ENCODE data around the gene APOC4. TPM values are rescaled to one million over a fixed set of nuclear protein-coding genes. Genes with fewer than 3 reads are reported as not detected.
"Not testable (repeated sequence)": the region's sequence is repeated elsewhere in the genome, so short reads cannot be mapped to it uniquely, and the experiment has no call there.

APOC4 gene
- total RNA-seq, 4 donors from 2014 or later, result not detected

DNA sequence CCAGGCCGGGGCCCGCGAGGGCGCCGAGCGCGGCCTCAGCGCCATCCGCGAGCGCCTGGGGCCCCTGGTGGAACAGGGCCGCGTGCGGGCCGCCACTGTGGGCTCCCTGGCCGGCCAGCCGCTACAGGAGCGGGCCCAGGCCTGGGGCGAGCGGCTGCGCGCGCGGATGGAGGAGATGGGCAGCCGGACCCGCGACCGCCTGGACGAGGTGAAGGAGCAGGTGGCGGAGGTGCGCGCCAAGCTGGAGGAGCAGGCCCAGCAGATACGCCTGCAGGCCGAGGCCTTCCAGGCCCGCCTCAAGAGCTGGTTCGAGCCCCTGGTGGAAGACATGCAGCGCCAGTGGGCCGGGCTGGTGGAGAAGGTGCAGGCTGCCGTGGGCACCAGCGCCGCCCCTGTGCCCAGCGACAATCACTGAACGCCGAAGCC, 33.2 kb upstream of the APOC4 start:
- TF ChIP-seq, protein P1, sequence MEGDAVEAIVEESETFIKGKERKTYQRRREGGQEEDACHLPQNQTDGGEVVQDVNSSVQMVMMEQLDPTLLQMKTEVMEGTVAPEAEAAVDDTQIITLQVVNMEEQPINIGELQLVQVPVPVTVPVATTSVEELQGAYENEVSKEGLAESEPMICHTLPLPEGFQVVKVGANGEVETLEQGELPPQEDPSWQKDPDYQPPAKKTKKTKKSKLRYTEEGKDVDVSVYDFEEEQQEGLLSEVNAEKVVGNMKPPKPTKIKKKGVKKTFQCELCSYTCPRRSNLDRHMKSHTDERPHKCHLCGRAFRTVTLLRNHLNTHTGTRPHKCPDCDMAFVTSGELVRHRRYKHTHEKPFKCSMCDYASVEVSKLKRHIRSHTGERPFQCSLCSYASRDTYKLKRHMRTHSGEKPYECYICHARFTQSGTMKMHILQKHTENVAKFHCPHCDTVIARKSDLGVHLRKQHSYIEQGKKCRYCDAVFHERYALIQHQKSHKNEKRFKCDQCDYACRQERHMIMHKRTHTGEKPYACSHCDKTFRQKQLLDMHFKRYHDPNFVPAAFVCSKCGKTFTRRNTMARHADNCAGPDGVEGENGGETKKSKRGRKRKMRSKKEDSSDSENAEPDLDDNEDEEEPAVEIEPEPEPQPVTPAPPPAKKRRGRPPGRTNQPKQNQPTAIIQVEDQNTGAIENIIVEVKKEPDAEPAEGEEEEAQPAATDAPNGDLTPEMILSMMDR (IDR thresholded peaks at IDR 0.05; ENCODE audit: low read depth), result no peak

DNA sequence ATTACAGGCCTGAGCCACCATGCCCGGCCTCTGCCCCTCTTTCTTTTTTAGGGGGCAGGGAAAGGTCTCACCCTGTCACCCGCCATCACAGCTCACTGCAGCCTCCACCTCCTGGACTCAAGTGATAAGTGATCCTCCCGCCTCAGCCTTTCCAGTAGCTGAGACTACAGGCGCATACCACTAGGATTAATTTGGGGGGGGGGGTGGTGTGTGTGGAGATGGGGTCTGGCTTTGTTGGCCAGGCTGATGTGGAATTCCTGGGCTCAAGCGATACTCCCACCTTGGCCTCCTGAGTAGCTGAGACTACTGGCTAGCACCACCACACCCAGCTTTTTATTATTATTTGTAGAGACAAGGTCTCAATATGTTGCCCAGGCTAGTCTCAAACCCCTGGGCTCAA, 32.3 kb upstream of the APOC4 start:
- TF ChIP-seq, protein P1 (IDR thresholded peaks at IDR 0.05; ENCODE audit: low read depth), result no peak

DNA sequence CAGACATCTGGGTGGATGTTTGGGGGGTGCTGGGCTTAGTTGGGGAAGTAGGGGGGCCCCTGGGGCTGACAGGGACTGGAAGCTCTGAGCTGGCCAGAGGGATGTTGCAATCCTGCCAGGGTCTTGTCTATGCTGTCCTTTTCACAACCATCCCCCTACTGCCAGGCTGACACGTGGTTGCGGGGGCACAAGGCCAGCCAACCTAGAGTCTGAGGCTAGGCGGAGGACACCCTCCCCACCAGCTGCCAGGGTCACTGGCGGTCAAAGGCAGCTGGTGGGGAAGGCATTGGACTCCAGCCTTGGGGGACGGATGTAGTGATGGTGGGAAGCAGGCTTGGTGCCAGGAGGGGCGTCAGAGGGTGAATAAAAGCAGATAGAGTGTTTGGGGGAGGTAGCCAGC, 29.2 kb upstream of the APOC4 start:
- TF ChIP-seq, protein P1 (IDR thresholded peaks at IDR 0.05; ENCODE audit: low read depth), result no peak

DNA sequence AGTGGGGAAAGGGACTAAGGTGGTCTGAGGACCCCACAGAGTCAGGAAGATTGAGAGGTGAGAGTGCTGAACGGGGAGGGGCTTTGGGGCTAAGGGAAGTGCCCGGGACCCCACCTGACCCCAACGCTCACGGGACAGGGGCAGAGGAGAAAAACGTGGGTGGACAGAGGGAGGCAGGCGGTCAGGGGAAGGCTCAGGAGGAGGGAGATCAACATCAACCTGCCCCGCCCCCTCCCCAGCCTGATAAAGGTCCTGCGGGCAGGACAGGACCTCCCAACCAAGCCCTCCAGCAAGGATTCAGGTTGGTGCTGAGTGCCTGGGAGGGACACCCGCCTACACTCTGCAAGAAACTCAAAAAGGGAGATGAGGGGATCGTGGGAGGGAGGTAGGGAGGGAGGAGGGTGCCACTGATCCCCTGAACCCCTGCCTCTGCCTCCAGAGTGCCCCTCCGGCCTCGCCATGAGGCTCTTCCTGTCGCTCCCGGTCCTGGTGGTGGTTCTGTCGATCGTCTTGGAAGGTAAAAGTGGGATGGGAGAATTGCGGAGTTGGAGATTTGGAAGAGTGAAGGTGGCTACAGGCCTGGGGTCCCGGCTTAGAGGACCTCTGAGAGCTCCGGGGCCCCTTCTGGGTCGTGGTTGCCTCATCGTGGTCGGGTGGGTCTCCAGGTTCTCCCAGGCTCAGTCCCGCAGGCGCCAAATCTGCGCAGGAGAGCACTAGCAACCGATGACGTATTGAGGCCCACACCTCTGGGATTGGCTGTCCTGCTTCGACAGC, 27.4 kb upstream of the APOC4 start, which contains the start of gene APOC1:
Gene APOC1, plus strand, starts transcription at position 176 of the 774 bp plus-strand sequence. Its CDS starts 284 bp downstream, at position 460.
- TF ChIP-seq, protein P1 (IDR thresholded peaks at IDR 0.05; ENCODE audit: low read depth), result not testable (repeated sequence)

DNA sequence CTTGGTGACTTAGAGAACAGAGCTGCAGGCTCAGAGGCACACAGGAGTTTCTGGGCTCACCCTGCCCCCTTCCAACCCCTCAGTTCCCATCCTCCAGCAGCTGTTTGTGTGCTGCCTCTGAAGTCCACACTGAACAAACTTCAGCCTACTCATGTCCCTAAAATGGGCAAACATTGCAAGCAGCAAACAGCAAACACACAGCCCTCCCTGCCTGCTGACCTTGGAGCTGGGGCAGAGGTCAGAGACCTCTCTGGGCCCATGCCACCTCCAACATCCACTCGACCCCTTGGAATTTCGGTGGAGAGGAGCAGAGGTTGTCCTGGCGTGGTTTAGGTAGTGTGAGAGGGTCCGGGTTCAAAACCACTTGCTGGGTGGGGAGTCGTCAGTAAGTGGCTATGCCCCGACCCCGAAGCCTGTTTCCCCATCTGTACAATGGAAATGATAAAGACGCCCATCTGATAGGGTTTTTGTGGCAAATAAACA, 17.8 kb upstream of the APOC4 start:
- TF ChIP-seq, protein P1 (IDR thresholded peaks at IDR 0.05; ENCODE audit: low read depth), result no peak

DNA sequence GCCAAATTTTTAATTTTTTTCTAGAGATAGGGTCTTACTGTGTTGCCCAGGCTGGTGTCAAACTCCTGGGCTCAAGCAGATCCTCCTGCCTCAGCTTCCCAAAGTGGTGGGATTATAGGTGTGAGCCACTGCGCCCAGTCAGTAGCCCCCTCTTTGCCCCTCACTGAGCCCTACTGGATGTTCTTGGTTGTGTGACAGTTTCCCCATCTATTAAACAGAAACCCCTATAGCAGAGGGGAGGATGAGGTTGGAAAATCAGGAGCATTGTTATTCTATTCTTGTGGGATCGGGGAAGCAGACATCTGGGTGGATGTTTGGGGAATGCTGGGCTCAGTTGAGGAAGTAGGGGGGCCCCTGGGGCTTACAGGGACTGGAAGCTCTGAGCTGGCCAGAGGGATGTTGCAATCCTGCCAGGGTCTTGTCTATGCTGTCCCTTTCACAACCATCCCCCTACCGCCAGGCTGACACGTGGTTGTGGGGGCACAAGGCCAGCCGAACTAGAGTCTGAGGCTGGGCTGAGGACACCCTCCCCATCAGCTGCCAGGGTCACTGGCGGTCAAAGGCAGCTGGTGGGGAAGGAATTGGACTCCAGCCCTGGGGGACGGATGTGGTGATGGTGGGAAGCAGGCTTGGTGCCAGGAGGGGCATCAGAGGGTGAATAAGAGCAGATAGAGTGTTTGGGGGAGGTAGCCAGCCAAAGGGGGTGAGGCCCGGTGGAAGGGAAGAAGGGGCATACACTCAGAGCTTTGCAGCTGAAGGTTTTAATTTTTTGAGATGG, 16.7 kb upstream of the APOC4 start:
- TF ChIP-seq, protein P1 (IDR thresholded peaks at IDR 0.05; ENCODE audit: low read depth), result no peak

DNA sequence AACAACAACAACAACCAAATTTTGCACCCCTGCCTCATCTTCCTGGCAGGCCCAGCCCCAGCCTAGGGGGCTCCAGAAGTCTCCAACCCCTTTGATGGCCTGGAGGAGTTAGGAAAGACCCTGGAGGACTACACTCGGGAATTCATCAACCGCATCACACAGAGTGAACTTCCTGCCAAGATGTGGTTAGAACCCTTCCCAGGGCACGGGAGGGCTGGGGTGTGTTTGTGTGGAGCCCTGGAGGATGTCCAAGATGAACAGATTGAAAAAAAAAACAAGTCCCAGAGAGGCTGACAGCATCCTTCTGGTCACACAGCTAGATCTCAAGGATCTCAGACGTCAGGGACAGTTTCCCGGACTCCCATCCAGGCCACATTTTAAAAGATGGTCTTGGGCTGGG, 14.3 kb upstream of the APOC4 start:
- TF ChIP-seq, protein P1 (IDR thresholded peaks at IDR 0.05; ENCODE audit: low read depth), result no peak
